ENCODE data around the gene TCF25.

- TF ChIP-seq POLR2A (IDR thresholded peaks at IDR 0.05; ENCODE audit: low read depth) (peak; percentile 80), CTCF (IDR thresholded peaks at IDR 0.05) (no peak)
Observed at GRCh38 chr16:89873109-89873971, at the start of gene TCF25.
